LoVo (cell line): Measurements from ENCODE around the gene AKT3.
"Not testable (repeated sequence)": the region's sequence is repeated elsewhere in the genome, so short reads cannot be mapped to it uniquely, and the experiment has no call there.

ENCODE experiments used
- DNase-seq: peaks from one replicate; pipeline ENCODE4 v3.0.0-alpha.2; 2016; ENCODE audit warnings: low spot score

AKT3 gene

DNA sequence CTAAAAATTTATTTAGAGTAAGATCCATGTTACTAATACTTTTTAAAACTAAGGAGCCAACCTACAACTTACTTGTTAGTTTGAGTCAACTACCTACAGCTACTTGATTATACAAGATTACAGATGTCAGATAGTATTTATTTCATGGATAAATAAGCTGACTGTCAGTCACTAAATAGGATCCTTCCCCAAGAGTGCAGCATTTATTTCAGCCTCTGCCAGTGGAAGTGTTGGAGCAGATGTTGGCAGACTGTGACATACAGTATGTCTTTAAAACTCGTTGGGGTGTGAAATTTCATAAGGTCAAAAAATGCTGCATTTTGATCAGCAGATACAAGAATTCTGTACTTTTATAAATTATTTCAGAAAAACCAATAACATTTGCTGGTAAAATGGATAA, 156.2 kb downstream of the AKT3 start:
- no peak for DNase-seq

DNA sequence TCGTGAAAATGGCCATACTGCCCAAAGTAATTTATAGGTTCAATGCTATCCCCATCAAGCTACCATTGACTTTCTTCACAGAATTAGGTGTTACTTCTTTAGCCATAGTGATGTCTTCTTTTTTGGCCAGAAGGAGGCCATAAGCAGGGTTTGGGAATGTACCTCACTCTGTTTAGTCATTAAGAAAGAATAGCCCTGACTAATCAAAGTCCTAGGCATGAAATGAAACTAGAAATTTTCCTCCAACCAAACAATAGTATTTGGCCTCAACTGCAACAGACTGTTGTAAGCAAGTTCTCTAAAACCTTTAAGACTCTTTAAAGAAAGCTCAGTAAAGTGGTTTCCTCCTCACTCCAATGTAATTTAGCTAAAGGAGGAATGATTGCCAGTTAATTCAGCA, 163.9 kb downstream of the AKT3 start:
- no peak for DNase-seq

DNA sequence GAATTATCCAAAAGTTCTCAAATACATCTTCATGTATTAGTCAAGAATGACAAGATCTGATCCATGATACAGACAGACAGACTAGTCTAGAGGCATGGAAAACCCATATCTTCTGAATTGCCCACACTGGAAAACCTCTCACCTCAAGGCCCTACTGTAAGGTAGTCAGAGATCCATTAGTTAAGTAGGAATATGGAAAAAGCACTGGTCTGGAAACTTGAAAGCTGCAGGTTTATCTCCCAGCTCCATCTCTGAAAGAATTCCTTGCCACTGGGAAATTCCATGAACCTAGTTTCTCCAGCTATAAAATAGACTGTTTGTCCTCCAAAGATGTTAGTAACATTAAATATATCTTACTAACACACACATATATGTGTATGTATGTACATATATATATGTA, 169.2 kb downstream of the AKT3 start:
- no peak for DNase-seq

DNA sequence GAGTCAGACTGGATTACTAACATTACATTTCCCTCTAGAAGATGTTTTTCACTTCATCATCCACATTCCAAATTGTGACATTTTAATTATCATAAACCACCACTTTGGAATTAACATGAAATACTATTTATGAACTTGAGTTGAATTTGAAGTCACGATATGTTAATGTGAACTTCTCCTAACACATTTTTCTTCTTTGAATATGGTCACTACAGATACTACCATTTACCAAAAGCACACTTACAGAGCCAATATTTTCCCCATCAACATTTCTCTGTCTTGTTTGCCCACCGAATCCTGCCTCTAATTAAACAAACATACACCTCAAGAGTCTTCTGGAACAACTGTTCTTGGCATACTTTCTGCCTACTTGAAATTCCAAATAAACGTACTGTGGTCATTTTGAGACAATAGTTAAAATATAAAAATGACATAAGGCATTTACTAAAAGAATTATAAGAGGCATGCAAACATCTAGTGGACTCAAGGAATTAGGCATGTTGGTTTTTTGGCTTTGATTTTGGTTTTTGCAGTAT, 177.4 kb downstream of the AKT3 start:
- DNase-seq, result no peak

DNA sequence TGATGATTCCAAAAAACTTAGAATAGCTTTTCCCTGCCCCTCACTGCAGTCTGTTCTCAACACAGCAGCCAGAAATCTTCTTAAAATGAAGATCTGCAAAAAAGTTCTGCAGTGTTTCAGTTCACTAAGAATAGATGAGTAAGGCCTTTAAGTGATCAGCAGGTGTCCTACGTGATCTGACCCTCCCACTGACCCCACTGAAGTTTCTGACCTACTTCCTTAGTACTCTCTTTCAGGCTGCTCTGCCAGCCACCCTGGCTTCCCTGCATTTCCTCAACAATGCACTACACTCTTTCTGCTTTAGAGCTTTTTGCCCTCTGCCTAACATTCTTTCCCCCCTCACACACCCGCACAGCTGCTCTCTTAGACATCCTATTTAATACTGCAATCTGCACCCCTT, 182.5 kb downstream of the AKT3 start:
- DNase-seq, result no peak

DNA sequence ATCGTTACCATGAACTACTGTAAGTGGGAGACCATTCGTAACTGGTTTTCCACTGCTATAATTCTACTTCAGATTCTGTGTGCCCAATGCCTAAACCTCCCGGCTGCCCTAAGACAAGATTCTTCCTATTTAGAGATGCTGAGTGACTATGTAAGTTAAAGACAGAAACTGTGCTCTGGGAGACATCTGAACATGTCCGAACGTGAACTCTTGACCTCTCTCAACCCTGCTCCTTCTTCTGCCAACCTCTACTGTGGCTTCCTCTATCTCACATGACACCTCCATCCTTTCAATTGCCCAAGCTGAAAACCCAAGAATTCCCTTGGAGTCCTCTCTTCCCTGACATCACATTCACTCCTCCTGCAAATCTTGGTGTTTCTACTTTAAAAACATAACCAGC, 182.9 kb downstream of the AKT3 start:
- no peak for DNase-seq

DNA sequence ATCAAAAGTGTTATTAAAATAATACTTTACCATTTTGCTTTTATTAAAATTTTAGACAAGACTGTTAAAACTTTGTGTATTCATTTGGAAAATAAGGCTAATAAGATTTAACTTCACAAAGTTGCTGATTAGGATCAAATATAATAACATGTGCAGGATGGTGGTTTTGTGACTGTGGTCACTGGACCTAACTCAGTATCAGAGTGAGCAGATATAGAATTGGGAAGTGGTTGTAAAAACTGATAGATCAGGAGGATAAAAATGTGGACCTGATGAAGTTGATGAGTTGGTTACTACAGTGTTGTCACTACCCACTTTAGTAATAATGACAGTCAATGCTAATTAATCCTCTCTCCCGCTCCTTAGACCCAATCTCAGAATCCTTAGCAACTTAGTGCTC, 186.4 kb downstream of the AKT3 start:
- DNase-seq, result no peak

DNA sequence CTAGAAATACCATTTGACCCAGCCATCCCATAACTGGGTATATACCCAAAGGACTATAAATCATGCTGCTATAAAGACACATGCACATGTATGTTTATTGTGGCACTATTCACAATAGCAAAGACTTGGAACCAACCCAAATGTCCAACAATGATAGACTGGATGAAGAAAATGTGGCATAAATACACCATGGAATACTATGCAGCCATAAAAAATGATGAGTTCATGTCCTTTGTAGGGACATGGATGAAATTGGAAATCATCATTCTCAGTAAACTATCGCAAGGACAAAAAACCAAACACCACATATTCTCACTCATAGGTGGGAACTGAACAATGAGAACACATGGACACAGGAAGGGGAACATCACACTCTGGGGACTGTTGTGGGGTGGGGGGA, 187.9 kb downstream of the AKT3 start:
- DNase-seq, result not testable (repeated sequence)

DNA sequence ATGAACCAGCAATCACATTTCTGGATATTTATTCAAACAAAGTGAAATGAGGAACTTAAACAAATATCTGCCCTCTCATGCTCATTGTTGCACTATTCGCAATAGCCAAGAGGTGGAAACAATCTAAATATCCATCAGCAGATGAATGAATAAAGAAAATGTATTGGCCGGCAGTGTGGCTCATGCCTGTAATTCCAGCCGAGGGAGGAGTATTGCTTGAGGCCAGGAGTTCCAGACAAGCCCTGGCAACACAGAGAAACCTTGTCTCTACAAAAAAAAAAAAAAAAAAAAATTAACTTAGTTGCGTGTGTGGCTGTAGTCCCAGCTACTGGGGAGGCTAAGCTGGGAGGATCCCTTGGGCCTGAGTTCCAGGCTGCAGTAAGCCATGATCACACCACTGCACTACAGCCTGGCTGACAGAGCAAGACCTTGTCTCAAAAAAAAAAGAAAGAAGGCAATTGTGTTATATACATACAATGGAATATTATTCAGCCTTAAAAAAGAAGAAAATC, 191.4 kb downstream of the AKT3 start:
- DNase-seq, result no peak

DNA sequence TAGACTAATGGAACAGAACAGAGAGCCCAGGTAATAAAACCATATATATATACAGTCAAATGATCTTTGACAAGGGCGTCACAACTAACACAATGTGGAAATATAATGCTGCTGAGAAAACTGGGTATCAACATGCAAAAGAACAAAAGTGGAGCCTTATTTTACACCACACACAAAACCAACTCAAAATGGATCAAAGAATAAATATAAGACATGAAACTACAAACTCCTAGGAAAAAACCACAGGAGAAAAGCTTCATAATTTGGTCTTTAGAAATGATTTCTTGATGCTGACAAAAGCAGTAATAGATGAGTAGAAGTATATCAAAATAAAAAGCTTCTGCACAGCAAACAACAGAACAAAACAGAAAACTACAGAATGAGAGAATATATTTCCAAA, 192.2 kb downstream of the AKT3 start:
- no peak for DNase-seq

DNA sequence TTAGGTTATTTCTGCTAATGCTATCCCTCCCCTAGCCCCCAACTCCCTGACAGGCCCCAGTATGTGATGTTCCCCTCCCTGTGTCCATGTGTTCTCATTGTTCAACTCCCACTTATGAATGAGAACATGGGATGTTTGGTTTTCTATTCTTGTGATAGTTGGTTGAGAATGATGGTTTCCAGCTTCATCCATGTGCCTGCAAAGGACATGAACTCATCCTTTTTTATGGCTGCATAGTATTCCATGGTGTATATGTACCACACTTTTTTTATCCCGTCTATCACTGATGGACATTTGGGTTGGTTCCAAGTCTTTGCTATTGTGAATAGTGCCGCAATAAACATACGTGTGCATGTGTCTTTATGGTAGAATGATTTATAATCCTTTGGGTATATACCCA, 200.5 kb downstream of the AKT3 start:
- not testable (repeated sequence) for DNase-seq

DNA sequence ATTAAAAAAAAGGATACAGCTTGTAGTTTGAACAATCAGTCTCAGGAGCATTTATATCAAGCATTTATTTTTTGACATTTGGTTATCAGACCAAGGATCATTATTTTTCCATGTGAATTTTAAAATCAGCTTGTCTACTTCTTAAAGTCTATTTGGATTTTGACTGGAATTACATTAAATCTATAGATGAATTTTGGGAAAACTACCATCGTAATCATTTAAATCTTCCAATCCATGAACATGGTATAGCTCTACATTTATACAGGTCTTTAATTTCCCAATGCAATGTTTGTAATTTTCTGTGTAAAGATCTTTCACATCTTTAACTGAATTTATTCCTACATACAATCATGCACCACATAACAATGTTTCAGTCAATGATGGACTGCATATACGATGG, 203.2 kb downstream of the AKT3 start:
- no peak for DNase-seq

DNA sequence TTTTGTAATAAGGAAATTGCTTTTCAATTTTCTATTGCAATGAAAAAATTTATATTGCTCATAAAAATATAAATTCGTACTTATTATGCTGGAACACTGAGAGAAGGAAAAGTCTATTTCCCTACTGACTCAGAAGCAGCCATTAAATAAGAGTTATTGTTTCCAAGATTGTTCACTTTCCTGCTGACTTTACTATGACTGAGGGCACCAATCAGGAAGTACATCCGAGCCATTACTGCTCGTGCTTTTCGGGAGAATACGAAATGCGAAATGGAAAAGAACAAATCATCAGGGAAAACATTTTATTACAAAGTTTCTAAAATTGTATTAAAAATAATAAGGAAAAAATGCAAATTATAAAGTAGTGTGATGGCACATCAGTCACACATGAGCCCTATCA, 204.8 kb downstream of the AKT3 start:
- DNase-seq, result no peak

DNA sequence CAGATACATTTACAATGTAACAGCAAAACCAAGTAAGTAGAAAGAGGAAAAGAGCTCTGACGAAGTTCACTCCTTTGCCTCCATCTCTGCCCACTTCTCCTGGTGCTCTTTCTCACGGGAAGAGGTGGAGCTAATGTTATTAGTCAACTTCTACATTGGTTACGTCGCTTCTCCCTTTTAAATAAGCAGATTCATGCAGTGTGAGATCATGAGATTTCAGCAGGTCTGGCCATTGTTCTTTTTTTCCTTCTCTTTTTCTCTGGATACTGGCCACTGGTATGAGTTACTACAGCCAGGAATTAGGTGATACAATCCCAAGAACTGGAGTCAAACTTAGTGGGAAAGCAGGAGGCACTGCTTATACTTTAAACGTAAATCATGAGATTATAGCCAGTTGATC, 207.1 kb downstream of the AKT3 start:
- no peak for DNase-seq

DNA sequence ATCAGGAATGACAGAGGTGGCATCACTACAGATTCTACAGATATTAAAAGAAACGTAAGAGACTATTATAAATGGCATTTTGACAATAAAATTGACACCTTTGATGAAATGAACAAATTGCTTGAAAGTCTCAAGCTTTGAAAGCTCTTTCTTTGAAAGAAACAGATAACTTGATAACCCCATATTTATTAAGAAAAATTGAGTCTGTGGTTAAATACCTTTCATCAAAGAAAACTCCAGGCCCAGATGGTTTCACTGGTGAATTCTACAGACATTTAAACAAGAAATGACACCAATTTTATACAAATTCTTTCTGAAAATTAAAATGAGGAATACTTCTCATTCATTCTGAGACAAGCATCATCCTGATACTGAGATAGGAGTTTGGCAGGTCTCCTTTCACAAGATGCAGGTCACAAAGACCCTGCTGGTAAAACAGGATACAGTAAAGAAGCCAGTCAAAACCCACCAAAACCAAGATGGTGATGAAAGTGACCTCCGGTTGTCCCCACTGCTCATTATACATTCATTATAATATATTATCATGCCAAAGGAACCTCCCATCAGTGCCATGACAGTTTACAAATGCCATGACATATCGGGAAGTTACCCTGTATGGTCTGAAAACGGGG, 210.9 kb downstream of the AKT3 start:
- no peak for DNase-seq

DNA sequence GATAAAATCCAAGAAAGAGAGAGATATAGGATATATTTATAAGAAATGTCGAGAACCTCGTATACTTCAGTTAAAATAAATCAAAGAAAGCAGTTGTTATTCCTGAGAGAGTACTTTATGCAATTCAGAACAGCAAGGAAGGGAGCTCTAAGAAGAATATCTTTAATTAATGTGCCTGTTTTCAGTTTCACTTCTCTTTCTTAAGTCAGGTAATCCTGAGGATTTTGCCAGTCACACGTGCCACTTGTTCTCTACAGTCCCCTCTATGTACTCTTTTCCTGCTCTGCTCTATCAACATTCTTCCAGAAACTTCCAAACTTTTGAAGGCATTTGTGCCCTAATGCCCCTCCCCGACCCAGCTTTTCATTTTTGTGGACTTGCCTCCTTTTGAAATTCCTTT, 211.9 kb downstream of the AKT3 start:
- no peak for DNase-seq

DNA sequence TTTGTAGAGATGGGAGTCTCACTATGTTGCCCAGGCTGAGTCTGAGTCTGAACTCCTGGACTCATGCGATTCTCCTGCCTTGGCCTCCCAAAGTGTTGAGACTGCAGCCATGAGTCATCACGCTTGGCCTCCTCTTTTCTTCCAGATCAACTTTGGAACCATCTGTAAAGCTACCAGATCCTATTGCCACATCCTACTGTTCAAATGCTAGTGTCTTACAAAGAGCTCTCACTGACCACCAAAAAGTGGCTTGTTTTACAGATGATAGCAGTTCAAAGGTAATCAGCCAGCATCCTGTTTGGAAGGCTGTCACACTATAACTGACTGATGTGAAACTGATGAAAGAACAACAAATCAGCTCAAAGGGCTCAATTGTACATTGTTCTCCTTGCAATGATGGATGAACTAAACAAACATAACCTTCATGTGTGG, 221.6 kb downstream of the AKT3 start:
- DNase-seq, result no peak

DNA sequence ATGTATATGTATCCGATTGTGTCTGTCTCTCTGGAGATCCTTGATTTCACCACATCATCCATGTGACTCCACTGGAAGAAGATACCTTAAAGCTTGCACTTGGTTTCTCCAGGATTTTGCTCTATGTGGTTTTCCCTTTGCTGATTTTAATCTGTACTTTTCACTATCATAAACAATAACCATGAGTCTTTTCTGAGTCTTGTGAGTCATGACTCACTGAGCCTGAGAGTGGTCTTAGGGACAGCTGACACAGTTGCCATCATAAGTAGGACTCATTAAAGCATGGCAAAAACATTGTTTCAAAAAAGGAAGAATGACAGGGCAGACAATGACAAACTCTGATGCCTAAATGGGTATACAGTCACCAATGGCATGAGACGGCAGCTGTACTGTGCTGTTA, 226.2 kb downstream of the AKT3 start:
- no peak for DNase-seq

DNA sequence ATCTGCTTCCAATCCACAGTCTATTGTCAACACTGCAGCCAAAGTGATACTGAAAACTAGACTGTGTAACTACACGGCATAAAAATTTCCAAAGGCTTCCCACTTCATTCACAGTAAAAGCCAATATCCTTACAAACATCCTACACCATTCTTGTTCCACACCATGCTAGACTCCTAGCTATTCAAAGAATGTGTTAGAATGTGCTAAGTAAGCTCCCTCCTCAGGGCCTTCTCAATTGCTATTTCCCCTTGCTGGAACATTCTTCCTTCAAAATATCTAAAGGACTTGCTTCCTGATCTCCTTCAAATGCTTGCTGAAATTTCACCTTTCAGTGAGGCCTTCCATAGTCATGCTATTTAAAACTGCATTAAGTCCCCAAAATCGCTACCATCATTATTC, 228.1 kb downstream of the AKT3 start:
- DNase-seq, result no peak

DNA sequence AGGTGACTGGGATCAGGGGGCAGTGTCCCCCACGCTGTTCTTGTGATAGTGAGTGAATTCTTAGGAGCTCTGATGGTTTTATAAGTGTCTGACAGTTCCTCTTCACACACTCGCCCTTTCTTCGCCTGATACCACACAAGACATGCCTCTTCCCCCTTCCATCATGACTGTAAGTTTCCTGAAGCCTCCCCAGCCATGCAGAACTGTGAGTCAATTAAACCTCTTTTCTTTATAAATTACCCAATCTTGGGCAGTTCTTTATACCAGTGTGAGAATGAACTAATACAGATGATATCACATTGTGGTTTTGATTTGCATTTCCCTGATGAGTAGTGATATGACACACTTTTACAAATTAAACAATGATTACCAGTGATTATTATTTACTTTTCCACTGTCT, 229.9 kb downstream of the AKT3 start:
- DNase-seq, result no peak

DNA sequence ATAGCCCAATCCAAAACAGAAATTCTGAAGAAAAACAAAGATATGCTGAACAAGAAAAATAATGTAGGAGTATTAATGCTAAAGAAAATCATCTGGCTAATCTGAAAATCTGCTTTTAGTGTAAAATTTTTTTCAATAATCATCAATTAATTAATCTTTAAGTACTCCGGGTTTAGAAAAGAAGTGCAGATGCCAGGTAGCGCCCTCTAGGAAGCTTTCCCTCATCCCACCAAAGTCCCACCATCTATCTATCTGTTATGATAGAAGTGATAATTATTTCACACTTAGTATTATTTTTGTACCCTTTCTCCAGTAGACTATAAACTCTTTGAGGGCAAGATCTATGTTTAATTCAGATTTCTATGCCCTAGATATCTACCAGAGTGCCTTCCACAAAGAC, 240.3 kb downstream of the AKT3 start:
- no peak for DNase-seq

DNA sequence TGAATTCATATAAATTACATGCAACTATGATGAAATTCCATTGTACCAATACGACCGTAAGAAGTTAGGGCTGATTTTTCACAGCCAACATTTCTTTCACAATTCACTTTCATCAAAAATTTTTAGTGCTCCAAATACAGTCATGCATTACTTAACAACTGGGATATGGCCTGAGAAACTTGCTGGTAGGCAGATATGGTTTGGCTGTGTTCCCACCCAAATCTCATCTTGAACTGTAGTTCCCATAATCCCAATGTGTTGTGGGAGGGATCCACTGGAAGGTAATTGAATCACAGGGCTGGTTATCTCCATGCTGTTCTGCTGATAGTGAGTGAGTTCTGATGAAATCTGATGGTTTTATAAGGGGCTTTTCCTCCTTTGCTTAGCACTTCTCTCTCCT, 244.4 kb downstream of the AKT3 start:
- DNase-seq, result no peak

DNA sequence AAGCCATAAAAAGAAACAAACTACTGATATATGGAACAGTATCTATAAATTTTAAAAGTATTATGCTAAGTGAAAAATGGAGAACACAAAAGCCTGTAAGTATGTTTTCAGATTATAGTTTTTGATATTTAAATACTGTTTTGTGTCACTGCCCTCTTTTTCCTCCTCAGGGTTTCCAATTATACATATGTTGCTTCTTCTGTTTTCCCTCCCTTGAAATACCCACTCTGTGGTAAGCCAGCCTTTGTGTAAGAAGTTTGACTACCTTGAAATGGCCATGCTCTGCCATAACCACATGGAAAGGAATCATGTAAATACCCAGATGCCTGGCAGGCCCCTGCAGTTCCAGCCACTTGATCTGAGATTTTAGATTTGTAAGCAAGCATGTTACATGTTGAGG, 248.3 kb downstream of the AKT3 start:
- no peak for DNase-seq

DNA sequence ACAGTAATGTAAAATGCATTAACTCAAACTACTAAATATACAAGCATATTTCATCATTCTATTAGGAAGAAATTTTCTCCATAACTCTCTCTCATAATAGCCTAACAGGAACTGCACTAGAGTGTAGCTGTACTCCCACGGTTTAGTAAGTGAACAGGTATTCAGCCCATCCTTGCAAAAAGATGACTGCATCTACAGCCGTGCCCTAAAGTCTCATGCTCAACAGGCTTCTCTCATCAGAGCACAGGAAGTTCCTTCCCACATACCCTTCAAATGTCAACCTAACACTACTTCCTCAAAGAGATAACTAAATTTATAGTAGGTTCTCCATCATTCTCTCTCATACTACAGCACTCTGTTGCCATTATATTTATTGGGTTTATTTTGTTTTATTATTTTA, 251.6 kb downstream of the AKT3 start:
- no peak for DNase-seq
